Measurements from ENCODE around the gene NHSL2. TPM values are rescaled to one million over a fixed set of nuclear protein-coding genes. Genes with fewer than 3 reads are reported as not detected.

NHSL2 gene
- total RNA-seq, 1 experiment from 2014 or later: 0.36 TPM

- TF ChIP-seq SIN3A (IDR thresholded peaks at IDR 0.05; ENCODE audit: borderline replicate concordance, insufficient read depth, low read depth, low read length) (no peak), POLR2AphosphoS5 (IDR thresholded peaks at IDR 0.05; ENCODE audit: low read depth, low read length) (no peak), TCF7L2 (IDR thresholded peaks at IDR 0.05; ENCODE audit: low read depth, low read length) (no peak), CTCF (IDR thresholded peaks at IDR 0.05) (no peak), REST (IDR thresholded peaks at IDR 0.05; ENCODE audit: insufficient read depth in 1 of 2, low read depth in 2 of 2, low read length in 1 of 2) (no peak)
- Histone ChIP-seq H3K9me3 (ENCODE audit: control insufficient read depth, insufficient read depth, low read depth, low read length) (no peaks in the 10 kb centered on the region), H3K4me1 (ENCODE audit: control insufficient read depth, insufficient read depth, low read length) (no peaks in the 10 kb centered on the region), H3K36me3 (ENCODE audit: control insufficient read depth, insufficient read depth, low read length) (no peaks in the 10 kb centered on the region), H3K27me3 (ENCODE audit: control insufficient read depth, insufficient read depth, low read length) (no peaks in the 10 kb centered on the region), H3K4me3 (ENCODE audit: low read depth in 2 of 2, low read length in 2 of 2) (no peak overlapping the region), H3K27ac (ENCODE audit: low read length) (no peak overlapping the region)
- intact Hi-C loops (cut with micrococcal nuclease; ENCODE audit: unreplicated experiment): no loop called here
- ChIA-PET POLR2A (no interaction called here), CTCF (no interaction called here)
- ATAC-seq (no peak), DNase-seq (ENCODE audit: low read depth, low spot score) (no peak)
- BruUV-seq (replicated peaks): no TSS peak
- in situ Hi-C loops (cut with HindIII; ENCODE audit: low pct_unique_long_range_greater_than_20kb, low sequenced_read_pairs): no loop called here
These were observed 31.1 kb downstream of the NHSL2 start for GRCh38 chrX:71941776-71942175.

DNA sequence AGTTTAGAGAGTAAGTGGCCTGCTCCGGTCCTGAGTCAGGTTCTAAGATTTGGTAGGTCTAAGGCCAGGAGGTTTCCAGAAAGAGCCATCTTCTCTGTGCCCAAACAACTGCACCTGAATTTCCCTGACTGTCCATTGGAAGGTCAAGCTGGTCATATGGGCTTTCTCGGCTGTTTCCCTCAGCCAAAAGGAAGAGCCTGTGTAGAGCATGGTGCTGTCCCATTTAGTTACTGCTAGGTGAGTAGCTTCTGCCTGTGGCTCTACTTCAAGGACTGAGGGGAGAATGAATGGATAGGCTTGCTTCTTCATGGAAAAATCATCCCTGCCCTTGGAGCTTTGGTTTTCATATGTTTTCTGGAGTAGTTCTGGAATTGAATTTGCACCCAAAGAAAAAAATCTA is 33.7 kb downstream of the NHSL2 start:
- in situ Hi-C loops (cut with HindIII; ENCODE audit: low pct_unique_long_range_greater_than_20kb, low sequenced_read_pairs): no loop called here
- no TSS peak for BruUV-seq (replicated peaks)
- CTCF ChIA-PET: no interaction called here
- no peak for TF ChIP-seq TCF7L2 (IDR thresholded peaks at IDR 0.05; ENCODE audit: low read depth, low read length)
- TF ChIP-seq POLR2AphosphoS5 (IDR thresholded peaks at IDR 0.05; ENCODE audit: low read depth, low read length): no peak
- no peak for TF ChIP-seq REST (IDR thresholded peaks at IDR 0.05; ENCODE audit: insufficient read depth in 1 of 2, low read depth in 2 of 2, low read length in 1 of 2)
- no peak for TF ChIP-seq CTCF (IDR thresholded peaks at IDR 0.05)
- no peak for TF ChIP-seq SIN3A (IDR thresholded peaks at IDR 0.05; ENCODE audit: borderline replicate concordance, insufficient read depth, low read depth, low read length)
- Histone ChIP-seq H3K27me3 (ENCODE audit: control insufficient read depth, insufficient read depth, low read length) (no peaks in the 10 kb centered on the region), H3K4me1 (ENCODE audit: control insufficient read depth, insufficient read depth, low read length) (no peaks in the 10 kb centered on the region), H3K4me3 (ENCODE audit: low read depth in 2 of 2, low read length in 2 of 2) (no peak overlapping the region), H3K9me3 (ENCODE audit: control insufficient read depth, insufficient read depth, low read depth, low read length) (no peaks in the 10 kb centered on the region), H3K36me3 (ENCODE audit: control insufficient read depth, insufficient read depth, low read length) (no peaks in the 10 kb centered on the region), H3K27ac (ENCODE audit: low read length) (no peak overlapping the region)
- POLR2A ChIA-PET: no interaction called here
- DNase-seq (ENCODE audit: low read depth, low spot score) (no peak), ATAC-seq (no peak)
- intact Hi-C loops (cut with micrococcal nuclease; ENCODE audit: unreplicated experiment): no loop called here

Data from Panc1 (cell line).